BJ (cell line): ENCODE data around the gene SMIM36. TPM values are rescaled to one million over a fixed set of nuclear protein-coding genes. Genes with fewer than 3 reads are reported as not detected.
"Not testable (repeated sequence)": the region's sequence is repeated elsewhere in the genome, so short reads cannot be mapped to it uniquely, and the experiment has no call there.

Experiments
- CTCF ChIA-PET: fragments of 350-600 bp; formaldehyde crosslinking; extraction: SDS; loops from one replicate; lab custom pipeline; 2021; ENCODE audit warnings: antibody characterized with exemption, inconsistent platforms; lab: Yijun Ruan, JAX
- POLR2A ChIA-PET: fragments of 300-600 bp; sonication (Branson Sonifier 250); formaldehyde crosslinking; extraction: SDS; loops from one replicate; lab custom pipeline; 2021; ENCODE audit warnings: antibody characterized with exemption; lab: Charles Lee
- DNase-seq: peaks from one replicate; pipeline ENCODE4 v3.0.0-alpha.2; 2011; ENCODE audit warnings: low read depth
- H3K27me3 ChIP-seq: 2 replicates; pipeline ENCODE4 v1.6.0; 2011; ENCODE audit warnings: low read length; ENCODE audit not compliant: control insufficient read depth, insufficient read depth
- H3K36me3 ChIP-seq: 2 replicates; pipeline ENCODE4 v1.5.1; 2011; ENCODE audit warnings: low read length; ENCODE audit not compliant: control insufficient read depth, insufficient read depth
- H3K4me3 ChIP-seq: 2 replicates; pipeline ENCODE4 v1.5.1; 2011; ENCODE audit warnings: low read depth, mild to moderate bottlenecking, control low read depth, low read length
- polyA plus RNA-seq: library from polyadenylated mRNA; depleted of rRNA; stranded (reverse); fragments of >200 nt; gene quantifications from 2 replicates; pipeline ENCODE4 v1.2.3, GENCODE V29; 2011; rRNA removed
- small RNA-seq: library from RNA; depleted of rRNA; stranded (forward); fragments of <200 nt; gene quantifications from one replicate; pipeline ENCODE3, GENCODE V24; 2012; ENCODE audit warnings: low replicate concordance, low read depth; ENCODE audit not compliant: insufficient read length
- TF ChIP-seq, protein P1 (sequence below): IDR thresholded peaks from 2 replicates; pipeline ENCODE4 v1.5.1; 2011; ENCODE audit warnings: low read depth, mild to moderate bottlenecking, control low read depth, inconsistent platforms, low read length, moderate library complexity; ENCODE audit not compliant: insufficient read depth

Gene SMIM36
- polyA plus RNA-seq, 1 experiment: not detected

DNA sequence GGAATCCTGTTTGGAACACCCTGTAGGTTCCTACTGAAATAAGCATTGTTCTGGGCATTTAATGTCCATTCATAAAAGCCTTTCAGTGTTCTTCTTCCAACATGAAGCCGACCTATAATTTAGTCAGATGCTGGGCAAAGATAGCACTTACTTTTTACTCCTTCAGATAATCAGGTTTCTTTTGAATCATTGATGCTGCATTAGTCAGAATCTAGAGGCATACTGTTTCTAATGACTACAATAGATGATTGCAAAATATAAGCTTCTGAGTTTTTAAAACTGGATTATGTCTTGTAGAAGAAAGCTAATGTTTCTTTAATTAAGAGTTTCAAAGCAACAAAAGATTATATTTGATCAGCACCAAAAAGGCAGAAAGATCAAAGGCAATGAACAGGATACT, 105.7 kb downstream of the SMIM36 start:
- H3K36me3 ChIP-seq: peaks cover 2% of the 10 kb centered on the region; the same call in 1 of the 2 replicates
- POLR2A ChIA-PET: no interaction called here
- no peak overlapping the region for H3K4me3 ChIP-seq
- TF ChIP-seq, protein P1, sequence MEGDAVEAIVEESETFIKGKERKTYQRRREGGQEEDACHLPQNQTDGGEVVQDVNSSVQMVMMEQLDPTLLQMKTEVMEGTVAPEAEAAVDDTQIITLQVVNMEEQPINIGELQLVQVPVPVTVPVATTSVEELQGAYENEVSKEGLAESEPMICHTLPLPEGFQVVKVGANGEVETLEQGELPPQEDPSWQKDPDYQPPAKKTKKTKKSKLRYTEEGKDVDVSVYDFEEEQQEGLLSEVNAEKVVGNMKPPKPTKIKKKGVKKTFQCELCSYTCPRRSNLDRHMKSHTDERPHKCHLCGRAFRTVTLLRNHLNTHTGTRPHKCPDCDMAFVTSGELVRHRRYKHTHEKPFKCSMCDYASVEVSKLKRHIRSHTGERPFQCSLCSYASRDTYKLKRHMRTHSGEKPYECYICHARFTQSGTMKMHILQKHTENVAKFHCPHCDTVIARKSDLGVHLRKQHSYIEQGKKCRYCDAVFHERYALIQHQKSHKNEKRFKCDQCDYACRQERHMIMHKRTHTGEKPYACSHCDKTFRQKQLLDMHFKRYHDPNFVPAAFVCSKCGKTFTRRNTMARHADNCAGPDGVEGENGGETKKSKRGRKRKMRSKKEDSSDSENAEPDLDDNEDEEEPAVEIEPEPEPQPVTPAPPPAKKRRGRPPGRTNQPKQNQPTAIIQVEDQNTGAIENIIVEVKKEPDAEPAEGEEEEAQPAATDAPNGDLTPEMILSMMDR: no peak
- CTCF ChIA-PET: interaction anchor here (1.1 to 1.7 kb wide), 2 partner anchors 11 kb away, joined by 3 read pairs; no protein-coding TSS in a partner anchor
- DNase-seq: no peak
- H3K27me3 ChIP-seq: no peaks in the 10 kb centered on the region

DNA sequence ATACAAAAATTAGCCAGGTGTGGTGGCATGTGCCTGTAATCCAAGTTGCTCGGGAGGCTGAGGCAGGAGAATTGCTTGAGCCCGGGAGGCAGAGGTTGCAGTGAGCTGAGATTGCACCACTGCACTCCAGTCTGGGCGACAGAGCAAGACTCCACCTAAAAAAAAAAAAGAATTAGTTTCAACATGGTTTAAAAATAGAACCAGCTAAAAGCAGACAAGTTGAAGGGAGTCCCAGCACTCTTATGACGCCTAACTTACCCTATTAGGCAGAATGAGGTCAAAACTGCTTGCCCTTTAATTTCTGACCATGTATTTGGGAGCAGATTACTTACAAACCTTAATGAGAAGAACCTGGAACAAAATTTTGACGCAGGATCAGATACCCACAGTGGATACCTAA, 107.1 kb downstream of the SMIM36 start:
- H3K4me3 ChIP-seq, H3K27me3 ChIP-seq, DNase-seq, H3K36me3 ChIP-seq, POLR2A ChIA-PET, CTCF ChIA-PET: not testable (repeated sequence)

DNA sequence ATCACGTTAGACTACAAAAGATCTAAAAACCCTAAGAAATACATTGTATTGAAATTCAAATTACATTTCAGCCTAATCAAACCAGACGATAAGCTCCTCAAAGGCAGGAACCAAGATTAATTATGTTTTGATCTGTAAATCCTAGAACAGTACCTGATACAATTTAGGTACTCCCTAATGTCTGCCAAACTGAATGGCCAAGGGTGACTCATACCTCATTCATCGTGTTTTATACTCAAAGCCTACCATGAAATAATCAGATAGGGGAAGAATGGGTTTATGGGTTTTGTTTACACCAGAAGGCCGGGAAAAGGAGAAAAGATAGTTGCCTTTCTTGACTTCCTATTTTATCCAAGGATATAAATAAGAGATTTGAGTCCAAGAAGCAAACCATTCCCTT, 108.9 kb downstream of the SMIM36 start:
- POLR2A ChIA-PET: no interaction called here
- DNase-seq: no peak
- H3K36me3 ChIP-seq: peaks cover 2% of the 10 kb centered on the region; the same call in 1 of the 2 replicates
- TF ChIP-seq, protein P1: no peak
- CTCF ChIA-PET: interaction anchor here (1.1 kb wide), 1 partner anchor 110 kb away, joined by 3 read pairs; no protein-coding TSS in a partner anchor
- no peak overlapping the region for H3K4me3 ChIP-seq
- no peaks in the 10 kb centered on the region for H3K27me3 ChIP-seq

Small RNAs within 50 kb of the gene (small RNA-seq; reads per million reads assigned to genes)
- gene RNU6-1249P: not detected

Other genes with a start within 250 kb of the SMIM36 start
- gene HLF, start 246.5 kb downstream of the SMIM36 start, polyA plus RNA-seq: 0.02 TPM in 1 of 2 replicates, not detected in the other
- gene MMD, start 89.6 kb downstream of the SMIM36 start, polyA plus RNA-seq: 4.5 and 5.8 TPM in 2 replicates
- 0.07 TPM in 2 replicates for gene TMEM100, start 211.4 kb upstream of the SMIM36 start, polyA plus RNA-seq
- 10.2 and 13.3 TPM in 2 replicates for gene PCTP, start 239.6 kb upstream of the SMIM36 start, polyA plus RNA-seq